Measurements from ENCODE around the gene RAD9A.
A peak's percentile ranks its signal among the peaks of the same experiment; 100 is the strongest.
"Not testable (repeated sequence)": the region's sequence is repeated elsewhere in the genome, so short reads cannot be mapped to it uniquely, and the experiment has no call there.

Gene RAD9A

GRCh38 chr11:67397536-67397935 is 5.8 kb downstream of the RAD9A start:
- no peak overlapping the region for H3K4me3 ChIP-seq (ENCODE audit: low read depth, low read length)
- no peak for TF ChIP-seq CTCF (IDR thresholded peaks at IDR 0.05; ENCODE audit: control insufficient read depth, extremely low read depth, insufficient read depth)

GRCh38 chr11:67397986-67398660 is 6.3 kb downstream of the RAD9A start:
- TF ChIP-seq CTCF (IDR thresholded peaks at IDR 0.05; ENCODE audit: control insufficient read depth, extremely low read depth, insufficient read depth) = no peak
- H3K4me3 ChIP-seq (ENCODE audit: low read depth, low read length) = no peak overlapping the region

More at GRCh38 chr11:67397536-67397935, 5.8 kb downstream of the RAD9A start:
- DNase-seq (ENCODE audit: low read depth) = no peak

GRCh38 chr11:67398661-67399563 is 7.1 kb downstream of the RAD9A start:
- TF ChIP-seq CTCF (IDR thresholded peaks at IDR 0.05; ENCODE audit: control insufficient read depth, extremely low read depth, insufficient read depth) = no peak
- H3K4me3 ChIP-seq (ENCODE audit: low read depth, low read length) = no peak overlapping the region
- no peak for DNase-seq (ENCODE audit: low read depth)

More at GRCh38 chr11:67397986-67398660, 6.3 kb downstream of the RAD9A start:
- DNase-seq (ENCODE audit: low read depth) = no peak

- no peak for TF ChIP-seq CTCF (IDR thresholded peaks at IDR 0.05; ENCODE audit: control insufficient read depth, extremely low read depth, insufficient read depth)
- H3K4me3 ChIP-seq (ENCODE audit: low read depth, low read length) = peak overlapping the region; percentile 97
- no peak for DNase-seq (ENCODE audit: low read depth)
Measured at GRCh38 chr11:67400251-67400941, 8.6 kb downstream of the RAD9A start.

GRCh38 chr11:67400942-67401494 is 9.2 kb downstream of the RAD9A start:
- DNase-seq (ENCODE audit: low read depth) = no peak
- H3K4me3 ChIP-seq (ENCODE audit: low read depth, low read length) = peak overlapping the region; percentile 97
- no peak for TF ChIP-seq CTCF (IDR thresholded peaks at IDR 0.05; ENCODE audit: control insufficient read depth, extremely low read depth, insufficient read depth)

GRCh38 chr11:67401495-67402191 is 9.9 kb downstream of the RAD9A start, which contains the start of gene PPP1CA:
Gene PPP1CA, minus strand, starts transcription at chr11:67401858. Its CDS starts 76 bp downstream, at chr11:67401782.
- TF ChIP-seq CTCF (IDR thresholded peaks at IDR 0.05; ENCODE audit: control insufficient read depth, extremely low read depth, insufficient read depth) = peak; percentile 46
- peak within 1 kb of the TSS; percentile 97 for H3K4me3 ChIP-seq (ENCODE audit: low read depth, low read length)
- no peak for DNase-seq (ENCODE audit: low read depth)

GRCh38 chr11:67402192-67402839 is 10.5 kb downstream of the RAD9A start:
- not testable (repeated sequence) for DNase-seq (ENCODE audit: low read depth)
- peak overlapping the region; percentile 19; the same call in 1 of the 2 replicates for H3K4me3 ChIP-seq (ENCODE audit: low read depth, low read length)

- H3K4me3 ChIP-seq (ENCODE audit: low read depth, low read length); DNase-seq (ENCODE audit: low read depth): not testable (repeated sequence)
Measured at GRCh38 chr11:67403085-67403484, 11.3 kb downstream of the RAD9A start.

All from LNCaP clone FGC (cell line).